Measurements from ENCODE around the gene SLC7A5.
A peak's percentile ranks its signal among the peaks of the same experiment; 100 is the strongest.
"Not testable (repeated sequence)": the region's sequence is repeated elsewhere in the genome, so short reads cannot be mapped to it uniquely, and the experiment has no call there.

The SLC7A5 gene

DNA sequence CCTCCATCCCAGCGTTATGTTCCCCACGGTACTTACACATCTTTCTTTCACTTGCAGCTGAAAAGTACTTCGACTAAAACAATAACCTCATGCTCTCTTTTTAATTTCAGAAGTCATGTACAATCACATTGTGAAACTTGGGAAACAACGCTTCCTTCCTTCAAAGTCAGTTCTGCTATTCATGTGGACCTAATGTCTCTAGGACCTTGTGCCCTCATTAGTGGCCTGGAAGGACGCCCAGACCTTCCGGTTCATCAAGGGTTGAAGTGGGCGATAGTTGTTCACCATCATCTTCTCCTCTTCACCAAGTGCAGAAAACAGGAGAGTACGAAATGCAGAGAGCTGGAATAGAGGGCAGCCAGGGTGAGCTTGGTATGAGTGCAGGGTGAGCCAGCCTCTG lies 18.6 kb upstream of the SLC7A5 start:
- not testable (repeated sequence) for DNase-seq

GRCh38 chr16:87885371-87885967 lies 16.2 kb upstream of the SLC7A5 start:
- not testable (repeated sequence) for DNase-seq

GRCh38 chr16:87882436-87883019 lies 13.2 kb upstream of the SLC7A5 start:
- no peak for DNase-seq

GRCh38 chr16:87881324-87882200 lies 12.3 kb upstream of the SLC7A5 start:
- no peak for DNase-seq

- DNase-seq = no peak
Measured at GRCh38 chr16:87880117-87880696, 10.9 kb upstream of the SLC7A5 start.

DNA sequence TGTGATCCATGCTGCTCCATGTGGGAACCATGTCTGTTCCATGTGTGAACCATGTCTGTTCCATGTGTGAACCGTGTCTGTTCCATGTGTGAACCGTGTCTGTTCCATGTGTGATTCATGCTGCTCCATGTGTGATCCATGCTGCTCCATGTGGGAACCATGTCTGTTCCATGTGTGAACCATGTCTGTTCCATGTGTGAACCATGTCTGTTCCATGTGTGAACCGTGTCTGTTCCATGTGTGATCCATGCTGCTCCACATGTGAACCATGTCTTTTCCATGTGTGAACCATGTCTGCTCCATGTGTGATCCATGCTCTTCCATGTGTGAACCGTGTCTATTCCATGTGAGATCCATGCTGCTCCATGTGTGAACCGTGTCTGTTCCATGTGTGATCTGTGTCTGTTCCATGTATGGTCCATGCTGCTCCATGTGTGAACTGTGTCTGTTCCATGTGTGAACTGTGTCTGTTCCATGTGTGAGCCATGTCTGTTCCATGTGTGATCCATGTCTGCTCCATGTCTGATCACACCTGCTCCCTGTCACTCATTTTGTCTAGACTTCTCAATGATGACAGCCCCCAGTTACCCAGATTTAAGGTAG lies 10.2 kb upstream of the SLC7A5 start:
- not testable (repeated sequence) for DNase-seq

- no peak for DNase-seq
Measured at GRCh38 chr16:87878704-87879103, 9.4 kb upstream of the SLC7A5 start.

- DNase-seq = peak in 1 of 2 experiments; percentile 46
Measured at GRCh38 chr16:87877942-87878507, 8.7 kb upstream of the SLC7A5 start.

DNA sequence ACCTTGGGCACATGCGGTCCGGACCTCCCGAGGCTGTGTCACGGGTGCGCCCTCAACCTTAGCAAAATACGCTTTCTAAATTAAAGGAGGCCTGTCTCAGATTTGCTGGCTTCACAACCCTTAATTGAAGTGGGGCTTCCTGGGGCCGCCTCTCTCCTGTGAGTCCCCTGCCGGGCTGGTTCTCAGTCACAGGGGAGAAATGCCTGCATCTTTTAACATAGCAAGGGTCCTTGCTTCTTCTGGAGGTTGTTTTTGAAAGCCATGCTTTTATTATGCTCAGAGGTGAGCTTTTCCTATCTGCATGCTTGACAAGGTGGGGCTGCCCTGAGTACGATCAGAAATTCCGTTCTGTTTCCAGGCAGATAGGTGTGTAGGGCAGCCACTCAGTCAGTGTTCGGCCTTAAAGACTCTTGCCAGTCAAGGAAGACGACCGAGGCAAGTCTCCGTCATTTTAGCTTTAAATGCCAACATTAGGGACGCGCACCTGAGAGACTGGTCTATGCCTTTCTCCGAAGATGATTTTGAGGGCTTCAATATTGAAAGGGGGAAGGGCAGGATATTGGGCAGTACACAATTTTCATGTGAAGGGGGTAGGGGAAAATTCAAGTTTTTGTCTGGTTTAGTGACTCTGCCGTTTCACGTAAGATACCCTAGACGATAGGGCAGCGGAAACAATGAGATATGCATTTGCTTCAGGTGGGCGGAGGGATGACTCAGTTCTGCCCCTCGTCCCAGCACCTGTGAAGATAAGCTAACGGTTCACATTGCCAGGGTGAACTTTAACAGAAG lies 5.5 kb upstream of the SLC7A5 start:
- DNase-seq = peak; percentile 76 to 93

GRCh38 chr16:87870418-87871291 lies 1.3 kb upstream of the SLC7A5 start:
- not testable (repeated sequence) for DNase-seq

DNA sequence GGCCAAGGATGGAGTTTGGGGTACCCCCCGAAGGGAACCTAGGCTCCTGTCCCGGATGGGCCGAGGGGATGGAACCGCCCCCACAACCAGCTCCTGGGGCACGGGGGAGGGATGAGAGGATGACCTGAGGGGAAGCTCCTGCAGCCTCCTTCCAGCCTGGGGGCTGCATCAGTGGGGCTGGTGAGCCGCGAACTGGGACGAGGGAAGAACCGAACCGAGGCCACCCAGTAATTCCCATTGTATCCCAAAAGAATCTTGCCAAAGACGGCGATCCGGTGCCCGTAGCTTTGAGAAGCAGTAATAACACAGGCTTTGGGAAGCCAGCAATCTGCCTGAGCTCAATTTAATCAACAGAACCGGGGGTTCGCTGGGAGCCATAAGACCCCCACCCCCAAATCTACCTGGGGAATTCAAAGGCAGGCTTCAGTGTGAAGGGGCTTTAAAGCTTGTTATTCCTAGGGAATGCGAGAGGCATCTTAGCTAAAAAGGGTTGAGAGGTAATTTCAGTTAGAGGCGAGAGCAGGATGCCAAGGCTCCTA lies 641 bp upstream of the SLC7A5 start:
- DNase-seq = not testable (repeated sequence)

DNA sequence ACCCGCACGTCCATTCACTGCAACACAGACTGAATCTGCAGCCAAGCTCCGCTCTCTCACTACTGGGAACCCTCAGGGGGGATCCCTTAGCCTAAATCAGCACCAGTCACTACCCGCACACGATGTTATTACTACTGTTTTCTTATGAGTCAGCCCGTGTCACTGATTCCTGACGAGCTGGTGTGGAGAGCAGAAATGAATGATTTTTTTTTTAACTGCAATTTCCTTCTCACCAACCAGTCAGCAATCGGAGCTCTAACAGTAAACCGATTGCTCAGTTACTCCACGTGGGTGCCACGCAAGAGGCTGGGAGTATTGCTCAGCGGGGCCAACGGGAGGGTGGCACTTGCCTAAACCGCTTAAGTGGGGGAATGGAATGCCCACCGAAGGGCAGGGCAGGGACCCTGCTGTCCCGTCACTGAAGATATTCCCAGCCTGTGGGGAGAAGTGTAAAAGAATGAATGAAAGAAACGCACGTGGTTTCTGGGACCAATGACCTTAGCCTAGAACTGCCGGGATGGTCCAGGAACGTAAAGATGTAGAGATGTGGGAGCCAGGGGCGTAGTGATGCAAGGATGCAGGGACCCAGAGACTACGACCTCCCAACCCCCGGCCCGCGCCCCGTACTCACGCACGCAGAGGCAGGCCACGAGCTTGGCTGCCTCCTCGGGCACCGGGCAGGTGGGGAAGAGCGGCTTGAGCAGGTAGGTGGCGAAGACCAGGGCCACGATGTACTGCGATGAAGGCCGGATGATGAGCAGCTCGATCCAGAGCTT lies 865 bp downstream of the SLC7A5 start:
- peak; percentile 59 to 77 for DNase-seq

DNA sequence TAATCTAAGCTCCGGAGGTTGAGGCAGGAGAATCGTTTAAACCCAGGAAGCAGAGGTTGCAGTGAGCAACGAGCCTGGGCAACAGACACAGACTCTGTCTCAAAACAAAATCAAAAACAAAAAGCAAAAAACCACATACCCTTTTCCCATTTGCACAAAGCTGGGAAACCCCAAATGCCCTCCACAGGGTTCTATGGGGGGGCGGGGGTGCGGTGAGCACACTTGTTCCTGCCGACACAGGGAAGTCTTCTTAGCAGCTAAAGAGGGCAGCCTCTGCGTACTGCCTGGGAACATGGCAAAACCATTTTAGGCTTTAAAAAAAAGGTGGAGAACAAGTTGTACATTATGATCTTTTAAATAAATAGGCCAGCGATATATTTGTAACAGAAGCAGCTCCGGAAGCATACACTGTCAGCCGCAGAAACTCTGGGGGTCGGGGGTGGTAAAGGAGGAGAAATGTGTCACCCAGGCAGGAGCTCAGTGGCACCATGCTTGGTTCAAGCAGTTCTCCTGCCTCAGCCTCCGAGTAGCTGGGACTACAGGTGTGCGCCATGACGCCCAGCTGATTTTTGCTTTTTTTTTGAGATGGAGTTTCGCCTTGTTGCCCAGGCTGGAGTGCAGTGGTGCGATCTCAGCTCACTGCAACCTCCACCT lies 3.3 kb downstream of the SLC7A5 start:
- DNase-seq = not testable (repeated sequence)

GRCh38 chr16:87864331-87864989 lies 4.8 kb downstream of the SLC7A5 start:
- DNase-seq = no peak

- not testable (repeated sequence) for DNase-seq
Measured at GRCh38 chr16:87863327-87863635, 6.0 kb downstream of the SLC7A5 start.

GRCh38 chr16:87862597-87863326 lies 6.5 kb downstream of the SLC7A5 start:
- not testable (repeated sequence) for DNase-seq

GRCh38 chr16:87861300-87862099 lies 7.8 kb downstream of the SLC7A5 start:
- DNase-seq = not testable (repeated sequence)
